GM20000 (cell line): ENCODE data around the gene POU3F1.

Experiments used
- DNase-seq: peaks from one replicate; pipeline ENCODE4 v3.0.0; 2012; ENCODE audit warnings: low spot score
- CTCF ChIP-seq: IDR thresholded peaks from 2 replicates; pipeline ENCODE4 v1.5.1; 2012; ENCODE audit warnings: mild to moderate bottlenecking, control low read depth; ENCODE audit errors: extremely low read depth, missing control alignments

The POU3F1 gene

GRCh38 chr1:38006008-38006828 lies 40.4 kb downstream of the POU3F1 start:
- no peak for TF ChIP-seq CTCF
- DNase-seq, result no peak

DNA sequence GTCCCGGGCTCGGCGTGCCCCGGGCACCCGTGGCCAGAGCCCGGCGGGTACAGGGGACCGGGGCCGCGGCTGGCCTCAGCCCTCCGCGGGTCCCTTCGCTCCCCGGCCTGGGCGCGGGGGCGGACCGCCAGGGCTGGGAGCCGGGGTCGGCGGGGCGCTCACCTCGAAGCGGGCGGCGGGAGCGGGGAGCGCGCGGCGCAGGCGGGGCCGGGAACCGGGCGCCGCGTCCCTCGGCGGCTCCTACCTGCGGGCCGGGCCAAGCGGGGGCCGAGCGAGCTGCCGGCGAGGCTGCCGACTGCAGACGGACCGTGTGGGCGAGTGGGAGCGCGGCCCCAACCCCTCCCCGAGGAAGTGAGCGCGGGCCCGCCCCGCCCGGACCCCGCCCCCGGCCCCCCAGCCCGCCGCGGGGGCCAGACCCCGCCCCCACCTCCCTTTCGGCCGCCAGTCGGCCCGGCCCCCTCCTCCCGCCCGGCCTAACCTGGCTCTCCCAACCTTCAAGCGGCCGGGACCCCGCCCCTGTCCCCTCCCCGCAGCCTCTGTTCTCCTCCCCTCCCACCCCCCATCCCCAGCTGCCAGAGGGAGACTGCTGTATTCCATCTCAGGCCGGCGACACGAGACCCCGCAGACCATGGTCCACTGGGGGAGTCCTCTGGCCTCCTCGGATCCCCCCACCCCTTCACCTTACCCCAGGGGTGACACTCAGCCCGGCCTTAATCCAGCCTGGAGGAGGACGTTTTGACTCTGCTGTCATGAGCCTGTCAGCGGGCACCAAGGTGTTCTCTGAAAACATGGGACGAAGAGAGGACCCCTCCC lies 41.2 kb downstream of the POU3F1 start, which contains the start of gene FHL3:
Gene FHL3, minus strand, starts transcription at position 320 of the 813 bp plus-strand sequence. CDS start 6,102 bp downstream, outside the sequence.
- DNase-seq, result peak; percentile 91
- TF ChIP-seq CTCF, result no peak

GRCh38 chr1:38004284-38005108 lies 42.1 kb downstream of the POU3F1 start:
- no peak for DNase-seq
- no peak for TF ChIP-seq CTCF

DNA sequence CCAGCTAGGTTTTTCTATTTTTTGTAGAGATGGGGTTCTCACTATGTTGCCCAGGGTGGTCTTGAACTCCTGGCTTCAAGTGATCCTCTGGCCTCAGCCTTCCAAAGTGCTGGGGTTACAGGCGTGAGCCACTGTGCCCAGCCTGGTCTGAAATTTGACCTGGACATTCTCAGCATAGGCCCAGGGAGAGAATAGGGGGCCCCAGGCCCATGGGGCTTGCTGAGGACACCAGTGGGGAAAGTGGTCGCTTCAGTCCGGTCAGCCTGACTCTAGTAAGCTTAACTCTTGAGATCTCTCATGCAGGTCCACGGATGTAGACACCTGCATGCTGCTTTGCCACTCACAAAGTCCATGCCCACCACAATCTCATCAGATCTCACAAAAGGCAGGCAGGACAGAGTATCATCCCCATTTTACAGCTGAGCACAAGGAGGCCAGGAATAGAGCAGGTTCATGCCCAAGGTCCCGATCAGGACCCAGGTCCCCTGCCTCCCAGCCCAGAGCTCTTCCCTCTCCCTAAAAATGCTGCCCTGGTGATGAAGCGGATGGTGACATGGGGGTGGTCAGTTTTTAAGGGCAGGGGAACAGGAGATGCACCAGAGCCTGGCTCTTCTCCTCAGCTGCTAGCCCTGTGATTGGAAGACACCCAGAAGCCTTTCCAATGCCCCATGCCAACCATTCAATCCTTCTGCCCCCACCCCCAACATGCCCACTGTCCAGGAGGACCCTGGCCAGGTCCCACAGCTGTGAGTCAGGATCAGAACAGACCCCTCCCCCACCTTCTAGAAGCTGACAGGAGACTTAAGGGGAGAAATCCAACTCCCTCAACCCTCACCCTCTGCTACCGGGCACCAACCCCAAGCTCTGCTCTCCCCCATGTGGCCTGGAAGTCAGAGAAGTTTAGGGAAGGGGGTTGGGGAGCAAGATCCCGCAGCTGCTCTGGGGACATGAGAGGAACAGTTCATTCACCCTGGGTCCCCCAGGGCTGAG lies 43.0 kb downstream of the POU3F1 start:
- no peak for DNase-seq
- no peak for TF ChIP-seq CTCF

GRCh38 chr1:38000529-38001455 lies 45.8 kb downstream of the POU3F1 start:
- TF ChIP-seq CTCF, result no peak
- no peak for DNase-seq

- peak; percentile 13 for DNase-seq
- TF ChIP-seq CTCF, result no peak
Measured at GRCh38 chr1:38000233-38000528, 46.4 kb downstream of the POU3F1 start.
